Large intestine (tissue), 3 donors: Measurements from ENCODE around the gene TAF13. TPM values are rescaled to one million over a fixed set of nuclear protein-coding genes. Genes with fewer than 3 reads are reported as not detected.
A peak's percentile ranks its signal among the peaks of the same experiment; 100 is the strongest.

ENCODE experiments used
- DNase-seq, 2 donors: peaks; one replicate each; pipeline versions ENCODE4 v3.0.0 to v3.0.0-alpha.2; 2013
- H3K27ac ChIP-seq: one replicate; pipeline ENCODE4 v1.5.1; 2013; ENCODE audit warnings: low read length
- H3K27me3 ChIP-seq: 2 replicates; pipeline ENCODE4 v1.6.1; 2013; ENCODE audit warnings: low read length; ENCODE audit not compliant: control insufficient read depth, insufficient read depth
- H3K36me3 ChIP-seq: 2 replicates; pipeline ENCODE4 v1.6.1; 2013; ENCODE audit warnings: low read length; ENCODE audit not compliant: control insufficient read depth, insufficient read depth
- H3K4me1 ChIP-seq: one replicate; pipeline ENCODE4 v1.6.1; 2013; ENCODE audit warnings: low read length; ENCODE audit not compliant: control insufficient read depth, insufficient read depth
- H3K4me3 ChIP-seq: one replicate; pipeline ENCODE4 v1.5.1; 2013; ENCODE audit warnings: low read length
- H3K9me3 ChIP-seq: one replicate; pipeline ENCODE4 v1.6.1; 2013; ENCODE audit warnings: mild to moderate bottlenecking, low read depth, low read length, moderate library complexity; ENCODE audit not compliant: control insufficient read depth
- WGBS: methylation state at CpG from one replicate; pipeline ENCODE4 v1.1.5; 2013; ENCODE audit warnings: low lambda C conversion rate; ENCODE audit not compliant: insufficient coverage; 5-methylcytosine and 5-hydroxymethylcytosine counted together
- polyA plus RNA-seq: library from polyadenylated mRNA; unstranded; fragments of 120-200 nt; gene quantifications from one replicate; pipeline ENCODE4 v1.2.1, GENCODE V29; 2013

TAF13 gene
- polyA plus RNA-seq, 1 donor: 43.0 TPM

DNA sequence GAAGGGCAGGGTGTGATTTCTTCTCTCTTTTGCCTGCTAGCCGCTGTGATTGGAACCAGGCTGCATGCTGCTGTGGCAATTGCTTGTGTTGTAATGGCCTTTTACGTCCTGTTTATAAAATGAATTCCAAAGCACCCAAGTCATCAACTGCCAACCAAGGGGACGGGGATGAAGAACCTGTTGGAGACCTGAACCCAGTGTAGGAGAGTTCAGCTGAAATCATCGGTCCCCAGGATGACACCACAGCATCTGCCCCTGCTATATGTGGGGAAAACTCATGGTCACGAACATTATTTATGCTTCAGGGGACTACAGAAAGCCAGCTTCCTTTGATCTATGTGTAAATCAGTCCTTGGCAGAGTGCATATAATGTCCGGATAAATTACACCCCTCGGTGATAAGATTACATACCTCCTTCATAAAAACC lies 18.6 kb upstream of the TAF13 start:
- whole genome bisulfite sequencing: no CpG with 5 or more reads among the region's 7 CpGs
- no peak overlapping the region for H3K27ac ChIP-seq

GRCh38 chr1:109091839-109092193 lies 16.0 kb upstream of the TAF13 start:
- peaks cover 12% of the 10 kb centered on the region for H3K4me1 ChIP-seq
- WGBS: no CpG with 5 or more reads among the region's 1 CpG
- peak in 1 of 2 donors; percentile 43 for DNase-seq

More for the DNA sequence above, 18.6 kb upstream of the TAF13 start:
- no peaks in the 10 kb centered on the region for H3K27me3 ChIP-seq
- H3K36me3 ChIP-seq: peaks cover 23% of the 10 kb centered on the region
- no peak overlapping the region for H3K4me3 ChIP-seq
- DNase-seq: no peak
- H3K4me1 ChIP-seq: peaks cover 10% of the 10 kb centered on the region
- H3K9me3 ChIP-seq: peaks cover 3% of the 10 kb centered on the region

DNA sequence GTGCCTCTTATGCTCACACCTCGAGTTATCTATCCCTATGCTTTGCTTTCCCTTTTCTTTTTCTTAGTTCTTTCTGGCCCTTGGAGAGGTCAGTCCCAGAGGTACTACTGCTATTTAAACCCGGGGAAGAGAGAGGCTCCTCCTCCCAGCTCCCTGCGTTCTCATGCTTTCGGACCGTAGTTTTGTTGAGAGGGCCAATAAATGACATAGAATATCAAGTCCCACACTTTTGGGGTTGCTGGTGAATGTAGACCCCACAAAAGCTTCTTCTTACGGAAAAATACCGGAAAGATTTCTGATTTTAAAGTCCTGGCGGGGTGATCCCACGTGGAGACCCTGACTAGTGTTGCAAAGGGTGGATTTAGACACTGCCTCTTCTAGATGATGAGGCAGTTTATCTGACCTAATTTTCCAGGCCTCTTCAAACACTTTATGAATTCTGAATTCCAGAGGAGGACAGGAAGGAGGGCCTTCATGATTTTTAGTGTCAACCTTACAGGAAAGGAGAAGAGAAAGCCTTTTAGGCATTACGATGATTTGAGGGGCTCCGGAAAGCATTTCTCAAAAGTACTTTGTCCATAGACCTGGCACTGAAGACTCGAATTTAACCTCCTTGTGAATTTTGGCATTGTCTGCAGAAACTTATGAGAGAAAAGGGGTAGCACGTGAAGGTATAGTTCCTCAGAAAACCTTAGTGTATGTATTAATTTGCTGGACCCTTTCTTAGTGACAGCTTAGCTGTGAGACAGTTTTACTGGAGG lies 15.5 kb upstream of the TAF13 start:
- peak overlapping the region; percentile 98 for H3K27ac ChIP-seq
- H3K4me1 ChIP-seq: peaks cover 12% of the 10 kb centered on the region
- 18% methylated on average over 2 of the region's 13 CpGs for WGBS
- peak overlapping the region; percentile 97 for H3K4me3 ChIP-seq
- peaks cover 23% of the 10 kb centered on the region for H3K36me3 ChIP-seq
- H3K27me3 ChIP-seq: no peaks in the 10 kb centered on the region
- no peak for DNase-seq
- H3K9me3 ChIP-seq: peaks cover 3% of the 10 kb centered on the region

More at GRCh38 chr1:109091839-109092193, 16.0 kb upstream of the TAF13 start:
- H3K27me3 ChIP-seq: no peaks in the 10 kb centered on the region
- peaks cover 23% of the 10 kb centered on the region for H3K36me3 ChIP-seq
- H3K4me3 ChIP-seq: peak overlapping the region; percentile 97
- peak overlapping the region; percentile 98 for H3K27ac ChIP-seq
- H3K9me3 ChIP-seq: peaks cover 3% of the 10 kb centered on the region

GRCh38 chr1:109090196-109091077 lies 14.6 kb upstream of the TAF13 start, which contains the start of gene TMEM167B:
TMEM167B (plus strand) TSS chr1:109090764; CDS start chr1:109090873, 109 bp downstream.
- H3K27ac ChIP-seq: peak within 1 kb of the TSS; percentile 98
- no peaks in the 10 kb centered on the region for H3K27me3 ChIP-seq
- peak within 1 kb of the TSS; percentile 97 for H3K4me3 ChIP-seq
- peaks cover 12% of the 10 kb centered on the region for H3K4me1 ChIP-seq
- DNase-seq: peak; percentile 92 to 98
- H3K36me3 ChIP-seq: peaks cover 19% of the 10 kb centered on the region
- WGBS: 30% methylated on average over 2 of the region's 67 CpGs
- H3K9me3 ChIP-seq: peaks cover 3% of the 10 kb centered on the region

DNA sequence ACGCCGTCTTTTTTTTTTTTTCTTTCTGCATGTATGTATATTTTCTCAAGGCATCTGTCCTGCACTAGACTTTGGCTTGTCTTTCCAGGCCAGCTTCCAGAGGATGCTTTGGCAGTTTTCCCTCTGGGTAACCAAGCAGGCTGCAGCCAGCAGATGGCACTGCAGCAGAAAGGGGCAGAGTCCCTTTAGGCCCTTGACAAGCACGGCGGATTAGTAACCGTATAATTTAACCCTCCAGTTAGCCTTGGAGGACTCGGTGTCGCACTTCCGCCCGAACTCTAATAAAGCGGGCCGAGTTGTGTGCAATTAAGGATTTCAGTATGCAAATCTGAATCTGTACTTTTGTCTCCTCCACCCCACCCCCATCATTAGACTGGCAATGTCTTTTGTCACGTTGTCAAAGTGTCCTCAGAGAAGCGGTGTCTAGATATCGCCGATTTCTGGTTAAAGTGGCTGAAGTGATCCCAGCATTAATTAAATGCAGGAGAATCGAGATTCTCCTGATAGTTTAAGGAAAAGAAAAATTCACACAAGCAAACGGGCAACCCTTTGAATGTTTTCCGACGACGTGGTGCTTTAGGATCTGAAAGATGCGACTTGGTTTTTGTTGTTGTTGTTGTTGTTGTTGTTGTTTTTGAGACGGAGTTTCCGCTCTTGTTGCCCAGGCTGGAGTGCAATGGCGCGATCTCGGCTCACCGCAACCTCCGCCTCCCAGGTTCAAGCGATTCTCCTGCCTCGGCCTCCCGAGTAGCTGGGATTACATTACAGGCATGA lies 13.6 kb upstream of the TAF13 start:
- H3K36me3 ChIP-seq: peaks cover 13% of the 10 kb centered on the region
- peaks cover 12% of the 10 kb centered on the region for H3K4me1 ChIP-seq
- peak; percentile 65 to 86 for DNase-seq
- peaks cover 3% of the 10 kb centered on the region for H3K9me3 ChIP-seq
- H3K4me3 ChIP-seq: peak overlapping the region; percentile 97
- 76% methylated on average over 7 of the region's 31 CpGs for WGBS
- H3K27ac ChIP-seq: peak overlapping the region; percentile 98
- H3K27me3 ChIP-seq: no peaks in the 10 kb centered on the region

- H3K27me3 ChIP-seq: no peaks in the 10 kb centered on the region
- H3K27ac ChIP-seq: no peak overlapping the region
- peaks cover 3% of the 10 kb centered on the region for H3K4me1 ChIP-seq
- no peaks in the 10 kb centered on the region for H3K36me3 ChIP-seq
- peaks cover 3% of the 10 kb centered on the region for H3K9me3 ChIP-seq
- no peak for DNase-seq
- no peak overlapping the region for H3K4me3 ChIP-seq
- no CpG with 5 or more reads among the region's 13 CpGs for WGBS
Observed at GRCh38 chr1:109084563-109085517, 9.0 kb upstream of the TAF13 start.

DNA sequence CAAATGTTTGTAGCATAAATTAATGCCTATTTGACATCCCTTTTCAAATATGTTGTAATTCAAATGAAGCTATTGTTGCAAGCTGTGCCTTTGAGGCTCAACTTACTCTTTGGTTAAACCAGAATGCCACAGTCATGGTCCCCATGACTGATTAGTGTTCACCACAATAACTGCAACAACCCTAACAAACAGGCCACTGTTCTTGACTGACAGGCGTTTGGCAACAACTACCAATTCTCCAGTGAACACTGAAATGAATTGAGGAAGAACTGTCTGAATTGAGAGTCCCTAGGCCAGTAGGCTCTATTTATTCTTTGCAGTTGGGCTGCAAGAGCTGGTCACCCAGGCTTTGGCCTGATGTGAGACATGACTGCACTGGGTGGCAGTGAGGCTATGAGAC lies 8.1 kb upstream of the TAF13 start:
- no peaks in the 10 kb centered on the region for H3K36me3 ChIP-seq
- no peak overlapping the region for H3K4me3 ChIP-seq
- no peak overlapping the region for H3K27ac ChIP-seq
- DNase-seq: no peak
- H3K4me1 ChIP-seq: peaks cover 1% of the 10 kb centered on the region
- no peaks in the 10 kb centered on the region for H3K27me3 ChIP-seq
- WGBS: no CpG with 5 or more reads among the region's 1 CpG
- no peaks in the 10 kb centered on the region for H3K9me3 ChIP-seq

- Histone ChIP-seq H3K4me3 (no peak overlapping the region), H3K9me3 (no peaks in the 10 kb centered on the region), H3K4me1 (no peaks in the 10 kb centered on the region), H3K36me3 (no peaks in the 10 kb centered on the region), H3K27ac (no peak overlapping the region), H3K27me3 (no peaks in the 10 kb centered on the region)
- no peak for DNase-seq
- WGBS: no CpG with 5 or more reads among the region's 3 CpGs
Observed at GRCh38 chr1:109083501-109083900, 7.7 kb upstream of the TAF13 start.

- Histone ChIP-seq H3K4me1 (no peaks in the 10 kb centered on the region), H3K36me3 (no peaks in the 10 kb centered on the region), H3K4me3 (no peak overlapping the region), H3K9me3 (no peaks in the 10 kb centered on the region), H3K27me3 (no peaks in the 10 kb centered on the region), H3K27ac (no peak overlapping the region)
- no peak for DNase-seq
- 93% methylated on average over 3 of the region's 5 CpGs for WGBS
Observed at GRCh38 chr1:109080441-109081082, 4.8 kb upstream of the TAF13 start.
